Hepatocyte (in vitro differentiated cells): ENCODE results near the gene SLC66A2.

Experiments used
- CTCF ChIP-seq: fragments of 200-600 bp; sonication (generic); IDR thresholded peaks from 2 replicates; pipeline ENCODE4 v1.5.1; 2016; ENCODE audit warnings: antibody characterized with exemption, mild to moderate bottlenecking; ENCODE audit not compliant: poor library complexity
- EZH2 ChIP-seq: fragments of 200-600 bp; sonication (generic); IDR thresholded peaks from 2 replicates; pipeline ENCODE4 v1.6.1; 2016; ENCODE audit warnings: antibody characterized with exemption, mild to moderate bottlenecking, borderline replicate concordance
- EZH2phosphoT487 ChIP-seq: fragments of 200-600 bp; sonication (generic); IDR thresholded peaks from one replicate; pipeline ENCODE4 v1.6.1; 2018; ENCODE audit warnings: antibody characterized with exemption, mild to moderate bottlenecking, low read depth, moderate library complexity; ENCODE audit not compliant: unreplicated experiment, severe bottlenecking

- TF ChIP-seq CTCF (no peak), EZH2 (no peak), EZH2phosphoT487 (no peak)
Observed at GRCh38 chr18:79956276-79956675, 4.8 kb upstream of the SLC66A2 start.
